ENCODE results near the gene NR2C2.

- TF ChIP-seq, protein P1, sequence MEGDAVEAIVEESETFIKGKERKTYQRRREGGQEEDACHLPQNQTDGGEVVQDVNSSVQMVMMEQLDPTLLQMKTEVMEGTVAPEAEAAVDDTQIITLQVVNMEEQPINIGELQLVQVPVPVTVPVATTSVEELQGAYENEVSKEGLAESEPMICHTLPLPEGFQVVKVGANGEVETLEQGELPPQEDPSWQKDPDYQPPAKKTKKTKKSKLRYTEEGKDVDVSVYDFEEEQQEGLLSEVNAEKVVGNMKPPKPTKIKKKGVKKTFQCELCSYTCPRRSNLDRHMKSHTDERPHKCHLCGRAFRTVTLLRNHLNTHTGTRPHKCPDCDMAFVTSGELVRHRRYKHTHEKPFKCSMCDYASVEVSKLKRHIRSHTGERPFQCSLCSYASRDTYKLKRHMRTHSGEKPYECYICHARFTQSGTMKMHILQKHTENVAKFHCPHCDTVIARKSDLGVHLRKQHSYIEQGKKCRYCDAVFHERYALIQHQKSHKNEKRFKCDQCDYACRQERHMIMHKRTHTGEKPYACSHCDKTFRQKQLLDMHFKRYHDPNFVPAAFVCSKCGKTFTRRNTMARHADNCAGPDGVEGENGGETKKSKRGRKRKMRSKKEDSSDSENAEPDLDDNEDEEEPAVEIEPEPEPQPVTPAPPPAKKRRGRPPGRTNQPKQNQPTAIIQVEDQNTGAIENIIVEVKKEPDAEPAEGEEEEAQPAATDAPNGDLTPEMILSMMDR (IDR thresholded peaks at IDR 0.05) = no peak
- TF ChIP-seq POLR2AphosphoS5 (IDR thresholded peaks at IDR 0.05; ENCODE audit: insufficient read depth in 1 of 2, low read depth in 1 of 2) (no peak), POLR2A (IDR thresholded peaks at IDR 0.05) (no peak)
Observed at GRCh38 chr3:15042936-15043335, 95.6 kb downstream of the NR2C2 start.
